Right forelimb (tissue), 1 donor: Measurements from ENCODE around the gene MAP6D1.
"Not testable (repeated sequence)": the region's sequence is repeated elsewhere in the genome, so short reads cannot be mapped to it uniquely, and the experiment has no call there.

ENCODE experiments used
- DNase-seq: peaks from one replicate; pipeline ENCODE4 v3.0.0-alpha.2; 2018

Gene MAP6D1

GRCh38 chr3:183796372-183796771 lies 29.0 kb downstream of the MAP6D1 start:
- no peak for DNase-seq

DNA sequence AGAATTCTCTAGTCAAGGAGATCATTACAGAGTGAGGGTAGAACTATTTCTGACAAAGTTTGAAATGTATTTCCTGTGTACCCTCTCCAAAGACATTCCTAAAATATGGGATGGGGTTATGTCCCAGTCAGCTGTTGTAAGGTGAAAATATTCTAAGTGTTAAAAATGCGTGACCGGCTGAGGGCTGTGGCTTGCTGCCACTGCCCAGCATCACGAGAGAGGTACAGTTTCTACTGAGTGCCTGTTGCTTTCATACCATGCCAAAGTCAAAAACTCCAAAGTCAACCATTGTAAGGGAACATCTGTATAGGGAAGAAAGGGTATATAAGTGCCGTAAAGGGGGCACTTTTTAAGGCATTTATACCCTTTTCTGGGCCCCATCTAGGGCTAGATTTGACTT lies 30.9 kb downstream of the MAP6D1 start:
- DNase-seq = no peak

DNA sequence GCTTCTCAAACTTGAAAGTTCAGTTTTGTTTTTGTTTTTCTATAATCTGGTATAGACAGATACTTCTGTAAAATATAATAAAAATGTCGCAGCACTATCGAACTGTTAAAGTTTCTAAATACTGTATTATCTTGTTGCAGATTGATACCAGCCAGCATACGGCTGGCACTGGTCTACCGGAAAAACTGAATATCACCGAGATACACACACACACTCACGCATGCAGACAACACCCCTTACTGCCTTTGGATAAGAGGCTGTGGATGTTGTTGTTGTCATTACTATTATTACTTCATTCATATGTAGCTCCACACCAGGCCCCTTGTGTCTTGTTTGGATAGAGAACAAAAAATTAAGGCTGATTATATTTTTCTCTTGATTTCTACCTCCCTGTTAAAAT lies 32.4 kb downstream of the MAP6D1 start:
- DNase-seq = no peak

- no peak for DNase-seq
Measured at GRCh38 chr3:183790700-183791099, 34.7 kb downstream of the MAP6D1 start.

- DNase-seq = no peak
Measured at GRCh38 chr3:183789826-183790225, 35.6 kb downstream of the MAP6D1 start.

GRCh38 chr3:183784503-183784902 lies 40.9 kb downstream of the MAP6D1 start:
- DNase-seq = not testable (repeated sequence)

- DNase-seq = no peak
Measured at GRCh38 chr3:183782576-183783276, 42.7 kb downstream of the MAP6D1 start.

GRCh38 chr3:183781246-183781645 lies 44.1 kb downstream of the MAP6D1 start:
- DNase-seq = no peak

DNA sequence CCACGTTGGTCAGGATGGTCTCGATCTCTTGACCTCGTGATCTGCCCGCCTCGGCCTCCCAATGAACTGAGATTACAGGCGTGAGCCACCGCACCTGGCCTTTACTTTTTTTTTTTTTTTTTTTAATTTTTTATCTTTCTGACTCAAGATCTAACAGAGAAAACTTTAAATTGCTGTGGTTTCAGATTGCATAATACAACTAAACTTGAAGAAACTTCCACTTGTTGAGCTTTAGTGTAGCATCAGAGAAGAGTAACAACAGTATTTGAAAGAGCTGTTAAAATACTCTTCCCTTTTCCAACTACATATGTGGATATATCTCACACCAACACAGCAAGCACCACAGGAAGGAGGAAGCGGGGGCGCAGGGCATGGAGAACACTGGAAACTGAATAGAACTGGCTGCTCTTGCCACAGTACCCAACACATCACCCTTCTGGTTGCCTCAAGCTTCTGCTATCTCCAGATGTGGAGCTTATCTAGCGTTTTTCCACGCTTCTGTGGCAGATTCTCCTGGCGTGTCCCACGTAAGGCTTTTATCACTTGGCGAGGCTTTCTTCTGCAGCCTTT lies 45.4 kb downstream of the MAP6D1 start:
- no peak for DNase-seq

- DNase-seq = no peak
Measured at GRCh38 chr3:183777016-183777618, 48.3 kb downstream of the MAP6D1 start.

DNA sequence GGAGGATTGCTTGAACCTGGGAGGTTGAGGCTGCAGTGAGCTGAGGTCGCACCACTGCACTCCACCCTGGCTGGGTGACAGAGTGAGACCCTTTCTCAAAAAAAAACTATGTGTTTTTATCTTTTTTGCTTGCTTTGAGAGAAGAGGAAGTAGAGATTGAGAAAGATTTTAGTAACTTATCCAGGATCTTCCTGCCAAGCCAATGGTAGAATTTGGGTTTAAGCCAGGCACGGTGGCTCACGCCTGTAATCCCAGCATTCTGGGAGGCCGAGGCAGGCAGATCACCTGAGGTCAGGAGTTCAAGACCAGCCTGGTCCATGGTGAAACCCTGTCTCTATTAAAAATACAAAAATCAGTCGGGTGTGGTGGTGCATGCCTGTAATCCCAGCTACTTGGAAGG lies 48.9 kb downstream of the MAP6D1 start:
- not testable (repeated sequence) for DNase-seq

- no peak for DNase-seq
Measured at GRCh38 chr3:183775781-183776180, 49.6 kb downstream of the MAP6D1 start.

GRCh38 chr3:183774631-183775030 lies 50.7 kb downstream of the MAP6D1 start:
- no peak for DNase-seq

DNA sequence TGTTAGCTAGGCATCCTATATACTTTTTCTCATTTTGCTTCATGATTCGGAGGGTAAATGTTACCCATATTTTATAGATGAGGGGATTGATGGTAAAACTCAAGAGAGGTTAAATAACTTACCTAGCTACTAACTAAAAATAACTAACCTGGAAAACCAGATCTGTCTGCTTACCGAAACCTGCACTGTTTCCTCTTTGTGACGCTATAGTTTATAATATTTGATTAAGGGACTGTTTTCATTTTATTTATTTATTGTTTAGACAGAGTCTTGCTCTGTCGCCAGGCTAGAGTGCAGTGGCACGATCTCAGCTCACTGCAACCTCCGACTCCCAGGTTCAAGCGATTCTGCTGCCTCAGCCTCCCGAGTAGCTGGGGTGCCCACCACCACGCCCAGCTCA lies 55.9 kb downstream of the MAP6D1 start:
- no peak for DNase-seq

- DNase-seq = no peak
Measured at GRCh38 chr3:183768114-183768513, 57.3 kb downstream of the MAP6D1 start.

- DNase-seq = peak; percentile 65
Measured at GRCh38 chr3:183766745-183767606, 58.4 kb downstream of the MAP6D1 start.

- DNase-seq = no peak
Measured at GRCh38 chr3:183766107-183766506, 59.3 kb downstream of the MAP6D1 start.
